ENCODE data around the gene PLXDC2.

- TF ChIP-seq ZNF747 (tag by site-specific recombination; IDR thresholded peaks at IDR 0.05), result no peak
- no peak for TF ChIP-seq CTCF (tag by site-specific recombination; IDR thresholded peaks at IDR 0.05)
- TF ChIP-seq TSHZ1 (tag by site-specific recombination; IDR thresholded peaks at IDR 0.05; ENCODE audit: borderline replicate concordance), result no peak
- TF ChIP-seq, protein P1, sequence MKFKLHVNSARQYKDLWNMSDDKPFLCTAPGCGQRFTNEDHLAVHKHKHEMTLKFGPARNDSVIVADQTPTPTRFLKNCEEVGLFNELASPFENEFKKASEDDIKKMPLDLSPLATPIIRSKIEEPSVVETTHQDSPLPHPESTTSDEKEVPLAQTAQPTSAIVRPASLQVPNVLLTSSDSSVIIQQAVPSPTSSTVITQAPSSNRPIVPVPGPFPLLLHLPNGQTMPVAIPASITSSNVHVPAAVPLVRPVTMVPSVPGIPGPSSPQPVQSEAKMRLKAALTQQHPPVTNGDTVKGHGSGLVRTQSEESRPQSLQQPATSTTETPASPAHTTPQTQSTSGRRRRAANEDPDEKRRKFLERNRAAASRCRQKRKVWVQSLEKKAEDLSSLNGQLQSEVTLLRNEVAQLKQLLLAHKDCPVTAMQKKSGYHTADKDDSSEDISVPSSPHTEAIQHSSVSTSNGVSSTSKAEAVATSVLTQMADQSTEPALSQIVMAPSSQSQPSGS (tag by site-specific recombination; IDR thresholded peaks at IDR 0.05; ENCODE audit: low read depth), result no peak
- no peak for TF ChIP-seq MZF1 (tag by site-specific recombination; IDR thresholded peaks at IDR 0.05; ENCODE audit: borderline replicate concordance)
- TF ChIP-seq ZNF580 (tag by site-specific recombination; IDR thresholded peaks at IDR 0.05), result no peak
- TF ChIP-seq YY1 (tag by site-specific recombination; IDR thresholded peaks at IDR 0.05), result no peak
- TF ChIP-seq ZNF274 (IDR thresholded peaks at IDR 0.05; ENCODE audit: low read length), result no peak
- TF ChIP-seq ZNF274 (tag by site-specific recombination; IDR thresholded peaks at IDR 0.05; ENCODE audit: borderline replicate concordance), result no peak
- no peak for TF ChIP-seq ZNF654 (tag by site-specific recombination; IDR thresholded peaks at IDR 0.05; ENCODE audit: low read depth)
- TF ChIP-seq KLF17 (tag by site-specific recombination; IDR thresholded peaks at IDR 0.05), result no peak
- no peak for TF ChIP-seq ZNF146 (tag by site-specific recombination; IDR thresholded peaks at IDR 0.05)
- no peak for TF ChIP-seq ZNF138 (tag by site-specific recombination; IDR thresholded peaks at IDR 0.05; ENCODE audit: borderline replicate concordance)
- no peak for TF ChIP-seq ZBTB11 (tag by site-specific recombination; conservative IDR thresholded peaks at IDR 0.05; ENCODE audit: low read depth)
- TF ChIP-seq ZNF426 (tag by site-specific recombination; IDR thresholded peaks at IDR 0.05), result no peak
Observed at GRCh38 chr10:20033476-20033875, 217.2 kb downstream of the PLXDC2 start.
